ENCODE data around the gene RAF1.
"Not testable (repeated sequence)": the region's sequence is repeated elsewhere in the genome, so short reads cannot be mapped to it uniquely, and the experiment has no call there.

Gene RAF1

DNA sequence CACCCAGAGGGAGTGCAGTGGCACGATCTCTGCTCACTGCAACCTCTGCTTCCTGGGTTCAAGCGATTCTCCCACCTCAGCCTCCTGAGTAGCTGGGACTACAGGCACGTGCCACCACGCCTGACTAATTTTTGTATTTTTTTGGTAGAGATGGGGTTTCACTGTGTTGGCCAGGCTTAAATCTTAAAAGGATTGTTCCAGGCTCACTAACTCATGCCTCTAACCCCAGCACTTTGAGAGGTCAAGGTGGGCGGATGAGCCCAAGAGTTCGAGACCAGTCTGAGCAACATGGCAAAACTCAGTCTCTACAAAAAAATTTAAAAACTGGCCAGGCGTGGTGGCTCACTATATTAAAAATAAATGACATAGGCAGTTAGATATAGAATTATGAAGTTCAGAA, 33.1 kb downstream of the RAF1 start:
- H3K4me1 ChIP-seq (ENCODE audit: control insufficient read depth, low read depth, low read length); H3K56ac ChIP-seq (ENCODE audit: low read length); H2BK120ac ChIP-seq (ENCODE audit: low read depth, low read length); H3K27me3 ChIP-seq (ENCODE audit: insufficient read depth, low read length, poor library complexity); H2AK5ac ChIP-seq (ENCODE audit: low read length); DNase-seq; H4K5ac ChIP-seq (ENCODE audit: low read length); H3K4ac ChIP-seq (ENCODE audit: low read depth, low read length); H3K36me3 ChIP-seq (ENCODE audit: control insufficient read depth, insufficient read depth, low read length); H3K4me3 ChIP-seq (ENCODE audit: low read length); H2BK5ac ChIP-seq (ENCODE audit: low read length); H3K4me2 ChIP-seq (ENCODE audit: low read length); H2BK15ac ChIP-seq (replicated peaks; ENCODE audit: low read depth); H4K8ac ChIP-seq (ENCODE audit: low read depth, low read length); H3K9ac ChIP-seq (ENCODE audit: low read length); H3K23ac ChIP-seq (ENCODE audit: low read length); H3K27ac ChIP-seq (ENCODE audit: low read depth, low read length); H3K18ac ChIP-seq (ENCODE audit: low read length): not testable (repeated sequence)
- Histone ChIP-seq H3K79me1 (ENCODE audit: low read length) (peaks cover 11% of the 10 kb centered on the region), H3K79me2 (ENCODE audit: control insufficient read depth, insufficient read depth, low read length) (peaks cover 59% of the 10 kb centered on the region)
- no CpG with 5 or more reads among the region's 7 CpGs for WGBS (ENCODE audit: extremely low coverage, insufficient coverage, low lambda C conversion rate)

DNA sequence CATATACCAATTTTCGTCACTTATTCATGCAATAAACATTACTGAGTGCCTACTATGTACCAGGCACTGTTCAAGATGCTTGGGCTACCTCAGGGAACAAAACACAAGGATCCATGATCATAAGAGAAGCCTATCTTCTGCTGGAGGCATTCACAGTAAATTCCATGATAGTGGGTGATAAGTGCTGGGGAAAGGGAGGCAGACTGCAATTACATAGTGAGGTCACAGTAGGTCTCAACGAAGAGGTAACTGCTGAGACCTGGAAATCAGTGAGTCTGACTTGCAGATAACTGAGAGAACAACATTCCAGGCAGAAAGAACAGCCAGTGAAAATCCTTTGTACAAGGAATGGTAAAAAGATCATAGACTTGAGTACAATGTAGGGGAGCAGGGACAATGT, 33.6 kb downstream of the RAF1 start:
- Histone ChIP-seq H2BK15ac (replicated peaks; ENCODE audit: low read depth) (no peak overlapping the region), H4K5ac (ENCODE audit: low read length) (no peak overlapping the region), H3K18ac (ENCODE audit: low read length) (no peak overlapping the region), H3K79me2 (ENCODE audit: control insufficient read depth, insufficient read depth, low read length) (peaks cover 64% of the 10 kb centered on the region), H3K9ac (ENCODE audit: low read length) (no peak overlapping the region), H3K4me1 (ENCODE audit: control insufficient read depth, low read depth, low read length) (peaks cover 5% of the 10 kb centered on the region), H2AK5ac (ENCODE audit: low read length) (no peak overlapping the region), H2BK5ac (ENCODE audit: low read length) (no peak overlapping the region), H3K4me3 (ENCODE audit: low read length) (no peak overlapping the region), H3K23ac (ENCODE audit: low read length) (no peak overlapping the region), H3K79me1 (ENCODE audit: low read length) (peaks cover 11% of the 10 kb centered on the region), H3K27ac (ENCODE audit: low read depth, low read length) (no peak overlapping the region), H3K4me2 (ENCODE audit: low read length) (no peak overlapping the region), H3K4ac (ENCODE audit: low read depth, low read length) (no peak overlapping the region), H3K36me3 (ENCODE audit: control insufficient read depth, insufficient read depth, low read length) (no peaks in the 10 kb centered on the region), H4K8ac (ENCODE audit: low read depth, low read length) (no peak overlapping the region), H3K27me3 (ENCODE audit: insufficient read depth, low read length, poor library complexity) (no peaks in the 10 kb centered on the region), H2BK120ac (ENCODE audit: low read depth, low read length) (no peak overlapping the region), H3K56ac (ENCODE audit: low read length) (no peak overlapping the region)
- DNase-seq = peak; percentile 84
- 100% methylated on average over 1 of the region's 2 CpGs for WGBS (ENCODE audit: extremely low coverage, insufficient coverage, low lambda C conversion rate)

DNA sequence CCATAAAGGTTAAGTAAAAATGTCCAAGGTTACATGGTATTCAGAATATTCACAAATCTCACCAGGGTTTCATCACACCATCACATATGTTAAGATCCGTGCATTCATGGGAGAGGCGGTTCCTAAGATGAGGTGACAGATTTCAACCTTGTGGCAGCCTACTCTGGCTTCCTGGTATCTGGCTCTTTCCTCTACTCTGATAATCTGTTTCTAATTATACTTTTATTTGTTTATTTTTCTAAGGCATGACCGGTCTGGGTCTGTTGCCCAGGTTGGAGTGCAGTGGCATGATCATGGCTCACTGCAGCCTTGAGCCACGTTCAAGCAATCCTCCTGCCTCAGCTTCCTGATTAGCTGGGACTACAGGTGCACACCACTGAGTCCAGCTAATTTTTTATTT, 34.4 kb downstream of the RAF1 start:
- Histone ChIP-seq H2BK5ac (ENCODE audit: low read length) (no peak overlapping the region), H2BK15ac (replicated peaks; ENCODE audit: low read depth) (no peak overlapping the region), H3K4me3 (ENCODE audit: low read length) (no peak overlapping the region), H3K18ac (ENCODE audit: low read length) (no peak overlapping the region), H4K8ac (ENCODE audit: low read depth, low read length) (no peak overlapping the region), H3K4ac (ENCODE audit: low read depth, low read length) (no peak overlapping the region), H3K79me2 (ENCODE audit: control insufficient read depth, insufficient read depth, low read length) (peaks cover 64% of the 10 kb centered on the region), H3K9ac (ENCODE audit: low read length) (no peak overlapping the region), H3K4me1 (ENCODE audit: control insufficient read depth, low read depth, low read length) (peaks cover 5% of the 10 kb centered on the region), H3K79me1 (ENCODE audit: low read length) (peaks cover 11% of the 10 kb centered on the region), H3K27me3 (ENCODE audit: insufficient read depth, low read length, poor library complexity) (no peaks in the 10 kb centered on the region), H3K4me2 (ENCODE audit: low read length) (no peak overlapping the region), H2BK120ac (ENCODE audit: low read depth, low read length) (no peak overlapping the region), H4K5ac (ENCODE audit: low read length) (no peak overlapping the region), H3K27ac (ENCODE audit: low read depth, low read length) (no peak overlapping the region), H3K36me3 (ENCODE audit: control insufficient read depth, insufficient read depth, low read length) (no peaks in the 10 kb centered on the region), H3K56ac (ENCODE audit: low read length) (no peak overlapping the region), H3K23ac (ENCODE audit: low read length) (no peak overlapping the region), H2AK5ac (ENCODE audit: low read length) (no peak overlapping the region)
- no peak for DNase-seq
- no CpG with 5 or more reads among the region's 4 CpGs for WGBS (ENCODE audit: extremely low coverage, insufficient coverage, low lambda C conversion rate)

DNA sequence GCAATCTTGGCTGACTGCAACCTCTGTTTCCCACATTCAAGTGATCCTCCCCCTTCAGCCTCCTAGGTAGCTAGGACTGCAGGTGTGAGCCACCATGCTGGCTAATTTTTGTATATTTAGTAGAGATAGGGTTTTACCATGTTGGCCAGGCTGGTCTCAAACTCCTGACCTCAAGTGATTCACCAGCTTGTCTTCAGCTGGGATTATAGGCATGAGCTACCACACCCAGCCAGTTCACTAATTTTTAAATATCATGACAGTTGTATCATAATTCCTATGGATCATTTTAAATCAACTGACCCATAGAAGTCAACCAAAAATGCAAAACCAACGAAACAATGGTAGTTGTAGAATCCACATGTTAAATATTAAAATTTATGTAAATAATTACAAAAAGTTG, 35.1 kb downstream of the RAF1 start:
- H3K36me3 ChIP-seq (ENCODE audit: control insufficient read depth, insufficient read depth, low read length) = no peaks in the 10 kb centered on the region
- no peak overlapping the region for H3K18ac ChIP-seq (ENCODE audit: low read length)
- no peak overlapping the region for H4K8ac ChIP-seq (ENCODE audit: low read depth, low read length)
- no peak overlapping the region for H3K9ac ChIP-seq (ENCODE audit: low read length)
- no peak overlapping the region for H3K4me3 ChIP-seq (ENCODE audit: low read length)
- H3K23ac ChIP-seq (ENCODE audit: low read length) = no peak overlapping the region
- no peaks in the 10 kb centered on the region for H3K27me3 ChIP-seq (ENCODE audit: insufficient read depth, low read length, poor library complexity)
- H3K4me1 ChIP-seq (ENCODE audit: control insufficient read depth, low read depth, low read length) = peaks cover 5% of the 10 kb centered on the region
- no peak overlapping the region for H2BK120ac ChIP-seq (ENCODE audit: low read depth, low read length)
- no peak overlapping the region for H3K27ac ChIP-seq (ENCODE audit: low read depth, low read length)
- DNase-seq = no peak
- no peak overlapping the region for H4K5ac ChIP-seq (ENCODE audit: low read length)
- H2BK15ac ChIP-seq (replicated peaks; ENCODE audit: low read depth) = no peak overlapping the region
- H3K4ac ChIP-seq (ENCODE audit: low read depth, low read length) = no peak overlapping the region
- H2BK5ac ChIP-seq (ENCODE audit: low read length) = no peak overlapping the region
- no peak overlapping the region for H3K56ac ChIP-seq (ENCODE audit: low read length)
- peaks cover 11% of the 10 kb centered on the region for H3K79me1 ChIP-seq (ENCODE audit: low read length)
- H3K4me2 ChIP-seq (ENCODE audit: low read length) = no peak overlapping the region
- no peak overlapping the region for H2AK5ac ChIP-seq (ENCODE audit: low read length)
- no CpG with 5 or more reads among the region's 1 CpG for WGBS (ENCODE audit: extremely low coverage, insufficient coverage, low lambda C conversion rate)
- peaks cover 62% of the 10 kb centered on the region for H3K79me2 ChIP-seq (ENCODE audit: control insufficient read depth, insufficient read depth, low read length)

DNA sequence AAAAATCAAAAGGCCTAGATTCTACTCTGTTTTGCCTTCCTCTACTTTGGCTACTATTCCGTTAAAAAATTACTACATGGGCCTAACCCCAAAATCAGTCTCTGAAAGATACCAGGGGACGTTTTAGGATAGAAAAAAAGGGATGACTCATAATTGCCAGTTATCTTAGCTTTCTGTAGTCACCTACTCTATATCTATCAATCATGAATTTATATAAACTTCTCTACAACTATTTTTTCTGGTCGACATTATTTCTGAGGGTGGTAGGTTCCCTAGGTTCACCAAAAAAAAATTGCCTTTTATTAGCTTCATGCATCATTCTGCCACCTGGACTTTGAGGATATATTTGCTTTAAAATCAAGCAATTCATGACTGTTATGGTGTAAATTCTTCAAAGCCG, 36.5 kb downstream of the RAF1 start:
- H2AK5ac ChIP-seq (ENCODE audit: low read length) = no peak overlapping the region
- H3K79me1 ChIP-seq (ENCODE audit: low read length) = peaks cover 11% of the 10 kb centered on the region
- no peak overlapping the region for H3K27ac ChIP-seq (ENCODE audit: low read depth, low read length)
- H3K27me3 ChIP-seq (ENCODE audit: insufficient read depth, low read length, poor library complexity) = no peaks in the 10 kb centered on the region
- H3K4me3 ChIP-seq (ENCODE audit: low read length) = no peak overlapping the region
- H4K8ac ChIP-seq (ENCODE audit: low read depth, low read length) = no peak overlapping the region
- no peak overlapping the region for H3K18ac ChIP-seq (ENCODE audit: low read length)
- H3K56ac ChIP-seq (ENCODE audit: low read length) = no peak overlapping the region
- no peaks in the 10 kb centered on the region for H3K36me3 ChIP-seq (ENCODE audit: control insufficient read depth, insufficient read depth, low read length)
- peaks cover 5% of the 10 kb centered on the region for H3K4me1 ChIP-seq (ENCODE audit: control insufficient read depth, low read depth, low read length)
- H2BK15ac ChIP-seq (replicated peaks; ENCODE audit: low read depth) = no peak overlapping the region
- DNase-seq = no peak
- H3K79me2 ChIP-seq (ENCODE audit: control insufficient read depth, insufficient read depth, low read length) = peaks cover 59% of the 10 kb centered on the region
- no peak overlapping the region for H3K23ac ChIP-seq (ENCODE audit: low read length)
- no peak overlapping the region for H2BK120ac ChIP-seq (ENCODE audit: low read depth, low read length)
- WGBS (ENCODE audit: extremely low coverage, insufficient coverage, low lambda C conversion rate) = no CpG with 5 or more reads among the region's 4 CpGs
- H2BK5ac ChIP-seq (ENCODE audit: low read length) = no peak overlapping the region
- H3K4ac ChIP-seq (ENCODE audit: low read depth, low read length) = no peak overlapping the region
- no peak overlapping the region for H3K9ac ChIP-seq (ENCODE audit: low read length)
- no peak overlapping the region for H4K5ac ChIP-seq (ENCODE audit: low read length)
- H3K4me2 ChIP-seq (ENCODE audit: low read length) = no peak overlapping the region

DNA sequence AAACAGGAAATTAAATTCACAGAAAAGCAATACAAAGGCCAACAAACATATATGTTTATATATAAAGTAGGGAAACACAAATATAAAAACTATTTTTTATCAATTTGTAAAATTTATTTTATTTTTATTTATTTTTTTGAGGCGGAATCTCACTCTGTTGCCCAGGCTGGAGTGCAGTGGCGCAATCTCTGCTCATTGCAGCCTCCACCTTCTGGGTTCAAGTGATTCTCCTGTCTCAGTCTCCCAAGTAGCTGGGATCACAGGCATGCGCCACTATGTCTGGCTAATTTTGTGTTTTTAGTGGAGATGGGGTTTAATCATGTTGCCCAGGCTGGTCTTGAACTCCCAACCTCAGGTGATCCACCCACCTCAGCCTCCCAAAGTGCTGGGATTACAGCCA, 39.0 kb downstream of the RAF1 start:
- H3K36me3 ChIP-seq (ENCODE audit: control insufficient read depth, insufficient read depth, low read length); H3K79me1 ChIP-seq (ENCODE audit: low read length); H3K18ac ChIP-seq (ENCODE audit: low read length); H3K23ac ChIP-seq (ENCODE audit: low read length); H4K8ac ChIP-seq (ENCODE audit: low read depth, low read length); DNase-seq; H3K27me3 ChIP-seq (ENCODE audit: insufficient read depth, low read length, poor library complexity); H3K4me2 ChIP-seq (ENCODE audit: low read length); H3K9ac ChIP-seq (ENCODE audit: low read length); H2AK5ac ChIP-seq (ENCODE audit: low read length); H3K56ac ChIP-seq (ENCODE audit: low read length); H4K5ac ChIP-seq (ENCODE audit: low read length); H3K4me3 ChIP-seq (ENCODE audit: low read length); H3K27ac ChIP-seq (ENCODE audit: low read depth, low read length); H3K4ac ChIP-seq (ENCODE audit: low read depth, low read length); H3K4me1 ChIP-seq (ENCODE audit: control insufficient read depth, low read depth, low read length); H2BK15ac ChIP-seq (replicated peaks; ENCODE audit: low read depth); H2BK120ac ChIP-seq (ENCODE audit: low read depth, low read length); H2BK5ac ChIP-seq (ENCODE audit: low read length): not testable (repeated sequence)
- H3K79me2 ChIP-seq (ENCODE audit: control insufficient read depth, insufficient read depth, low read length) = peaks cover 59% of the 10 kb centered on the region
- no CpG with 5 or more reads among the region's 3 CpGs for WGBS (ENCODE audit: extremely low coverage, insufficient coverage, low lambda C conversion rate)
